ENCODE data around the gene UGT2B17.
"Not testable (repeated sequence)": the region's sequence is repeated elsewhere in the genome, so short reads cannot be mapped to it uniquely, and the experiment has no call there.

UGT2B17 gene

GRCh38 chr4:68569036-68569435, 7.1 kb downstream of the UGT2B17 start:
- not testable (repeated sequence) for DNase-seq (ENCODE audit: low spot score)

- DNase-seq (ENCODE audit: low spot score), result not testable (repeated sequence)
These were observed 7.6 kb downstream of the UGT2B17 start for GRCh38 chr4:68568535-68568934.

DNA sequence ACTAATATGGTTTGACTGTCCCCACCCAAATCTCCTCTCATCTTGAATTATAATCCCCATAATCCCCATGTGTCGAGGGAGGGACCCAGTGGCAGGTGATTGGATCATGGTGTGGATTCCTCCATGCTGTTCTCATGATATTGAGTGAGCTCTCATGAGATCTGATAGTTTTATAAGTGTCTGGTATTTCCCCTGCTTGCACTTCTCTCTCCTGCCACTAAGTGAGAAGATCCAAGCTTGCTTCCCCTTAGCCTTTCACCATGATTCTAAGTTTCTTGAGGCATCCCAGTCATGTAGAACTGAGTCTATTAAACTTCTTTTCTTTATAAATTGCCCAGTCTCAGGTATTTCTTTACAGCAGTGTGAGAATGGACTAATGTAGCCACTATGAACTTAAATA, 9.8 kb downstream of the UGT2B17 start:
- DNase-seq (ENCODE audit: low spot score), result not testable (repeated sequence)

- not testable (repeated sequence) for DNase-seq (ENCODE audit: low spot score)
These were observed 11.0 kb downstream of the UGT2B17 start for GRCh38 chr4:68565082-68565481.

- not testable (repeated sequence) for DNase-seq (ENCODE audit: low spot score)
These were observed 15.6 kb downstream of the UGT2B17 start for GRCh38 chr4:68560364-68561070.

GRCh38 chr4:68553830-68554229, 22.3 kb downstream of the UGT2B17 start:
- DNase-seq (ENCODE audit: low spot score), result not testable (repeated sequence)

- not testable (repeated sequence) for DNase-seq (ENCODE audit: low spot score)
These were observed 23.0 kb downstream of the UGT2B17 start for GRCh38 chr4:68552818-68553811.

DNA sequence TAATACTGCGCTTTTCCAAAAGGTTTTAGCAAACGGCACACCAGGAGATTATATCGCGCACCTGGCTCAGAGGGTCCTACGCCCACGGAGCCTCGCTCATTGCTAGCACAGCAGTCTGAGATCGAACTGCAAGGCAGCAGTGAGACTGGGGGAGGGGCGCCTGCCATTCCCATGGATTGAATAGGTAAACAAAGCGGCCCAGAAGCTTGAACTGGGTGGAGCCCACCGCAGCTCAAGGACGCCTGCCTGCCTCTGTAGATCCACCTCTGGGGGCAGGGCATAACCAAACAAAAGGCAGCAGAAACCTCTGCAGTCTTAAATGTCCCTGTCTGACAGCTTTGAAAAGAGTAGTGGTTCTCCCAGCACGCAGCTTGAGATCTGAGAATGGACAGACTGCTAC, 33.4 kb downstream of the UGT2B17 start:
- not testable (repeated sequence) for DNase-seq (ENCODE audit: low spot score)

GRCh38 chr4:68536375-68536774, 39.7 kb downstream of the UGT2B17 start:
- DNase-seq (ENCODE audit: low spot score), result no peak

- no peak for DNase-seq (ENCODE audit: low spot score)
These were observed 40.1 kb downstream of the UGT2B17 start for GRCh38 chr4:68535974-68536373.

GRCh38 chr4:68522232-68522631, 53.9 kb downstream of the UGT2B17 start:
- not testable (repeated sequence) for DNase-seq (ENCODE audit: low spot score)

GRCh38 chr4:68520985-68521384, 55.1 kb downstream of the UGT2B17 start:
- DNase-seq (ENCODE audit: low spot score), result no peak

- DNase-seq (ENCODE audit: low spot score), result no peak
These were observed 57.2 kb downstream of the UGT2B17 start for GRCh38 chr4:68518889-68519288.

- not testable (repeated sequence) for DNase-seq (ENCODE audit: low spot score)
These were observed 70.7 kb downstream of the UGT2B17 start for GRCh38 chr4:68505452-68505851.

GRCh38 chr4:68504836-68505235, 71.3 kb downstream of the UGT2B17 start:
- DNase-seq (ENCODE audit: low spot score), result not testable (repeated sequence)

- not testable (repeated sequence) for DNase-seq (ENCODE audit: low spot score)
These were observed 72.7 kb downstream of the UGT2B17 start for GRCh38 chr4:68503462-68503861.

DNA sequence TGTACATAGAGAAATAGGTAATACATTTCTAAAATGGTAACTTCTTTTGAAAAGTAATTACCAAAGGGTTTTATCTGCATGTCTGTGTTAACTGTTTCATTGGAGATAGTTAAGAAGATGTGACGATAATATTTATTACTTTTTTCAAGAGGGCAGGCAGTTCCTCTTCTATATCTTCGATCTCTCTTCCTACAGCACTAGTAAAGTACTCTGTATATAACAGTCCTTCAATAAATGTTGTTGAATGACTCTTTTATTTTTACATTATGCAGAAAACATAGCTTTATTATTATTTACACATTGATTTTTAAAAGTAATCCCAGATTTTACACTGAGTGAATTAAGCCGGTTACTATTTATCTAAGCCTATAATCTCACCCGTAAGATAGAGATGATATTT, 77.1 kb downstream of the UGT2B17 start:
- no peak for DNase-seq (ENCODE audit: low spot score)

GRCh38 chr4:68498413-68499007, 77.6 kb downstream of the UGT2B17 start:
- peak; percentile 58 for DNase-seq (ENCODE audit: low spot score)

- no peak for DNase-seq (ENCODE audit: low spot score)
These were observed 81.4 kb downstream of the UGT2B17 start for GRCh38 chr4:68494688-68495087.

- DNase-seq (ENCODE audit: low spot score), result no peak
These were observed 85.2 kb downstream of the UGT2B17 start for GRCh38 chr4:68490826-68491457.

GRCh38 chr4:68489338-68489737, 86.8 kb downstream of the UGT2B17 start:
- no peak for DNase-seq (ENCODE audit: low spot score)
